Colonic mucosa (tissue), 4 donors: ENCODE data around the gene ENC1. TPM values are rescaled to one million over a fixed set of nuclear protein-coding genes. Genes with fewer than 3 reads are reported as not detected.

ENCODE experiments used
- DNase-seq: peaks from one replicate; pipeline ENCODE4 v3.0.0-alpha.2; 2020
- H3K27ac ChIP-seq: fragments of 200-600 bp; one replicate; pipeline ENCODE4 v1.8.0; 2021
- H3K27me3 ChIP-seq: fragments of 200-600 bp; one replicate; pipeline ENCODE4 v1.8.0; 2021
- H3K36me3 ChIP-seq: fragments of 200-600 bp; one replicate; pipeline ENCODE4 v1.8.0; 2021
- H3K4me1 ChIP-seq: fragments of 200-600 bp; one replicate; pipeline ENCODE4 v1.8.0; 2021; ENCODE audit warnings: mild to moderate bottlenecking
- H3K4me3 ChIP-seq: fragments of 200-600 bp; one replicate; pipeline ENCODE4 v1.8.0; 2021
- H3K9ac ChIP-seq, 2 donors: one replicate each; pipeline ENCODE4 v1.7.0; 2013; ENCODE audit warnings: control low read depth in 2 of 2, low read depth in 2 of 2, low read length in 2 of 2
- H3K9me3 ChIP-seq: fragments of 200-600 bp; one replicate; pipeline ENCODE4 v1.8.0; 2021
- intact Hi-C: fragments of 100-400 bp; cut with DNase I; formaldehyde crosslinking; loops from one replicate; pipeline ENCODE4 v1.14.1; 2022
- total RNA-seq, 2 donors: library from RNA; stranded (reverse); fragmentation: NEBNext Ultra II Directional in 1 of 2; extraction: Animal tissue kit (Norgen Biotek cat#: 25700) in 1 of 2; gene quantifications; one replicate each; pipeline ENCODE4 v1.2.1, GENCODE V29; 2021
- TF ChIP-seq, protein P1 (sequence below): fragments of 200-600 bp; IDR thresholded peaks from one replicate; pipeline ENCODE4 v1.8.0; 2022; ENCODE audit warnings: antibody characterized with exemption, mild to moderate bottlenecking
- donor health status: healthy.
- donor health status: DM: no; HTN: no; CAD: no.
- donor health status: DM: no; HTN: no; CAD: no.

The ENC1 gene
- total RNA-seq, 2 donors from 2014 or later: 18.9 to 26.6 TPM

DNA sequence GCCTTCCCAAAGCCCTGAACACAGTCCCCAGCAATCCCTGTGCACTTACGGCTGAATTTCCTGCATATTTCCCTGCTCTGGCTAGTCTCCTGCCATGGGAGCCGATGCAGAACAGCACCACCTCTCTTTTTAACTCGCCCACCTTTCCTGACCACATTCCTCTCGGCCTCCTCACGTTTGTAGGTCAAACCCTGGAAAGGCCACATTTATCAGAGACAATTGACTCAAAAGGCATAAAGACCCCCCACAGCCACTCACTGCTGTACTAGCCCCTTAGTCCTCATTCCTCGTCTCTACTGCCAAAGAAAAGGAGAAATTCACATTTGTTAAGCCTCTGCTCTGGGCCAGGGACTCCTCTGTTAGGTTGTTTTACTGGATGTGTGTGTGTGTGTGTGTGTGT is 43.6 kb downstream of the ENC1 start:
- Histone ChIP-seq H3K27me3 (no peaks in the 10 kb centered on the region), H3K9ac (no peak overlapping the region), H3K36me3 (no peaks in the 10 kb centered on the region), H3K4me1 (no peaks in the 10 kb centered on the region), H3K27ac (no peak overlapping the region), H3K9me3 (no peaks in the 10 kb centered on the region), H3K4me3 (no peak overlapping the region)
- intact Hi-C loops: no loop called here
- TF ChIP-seq, protein P1, sequence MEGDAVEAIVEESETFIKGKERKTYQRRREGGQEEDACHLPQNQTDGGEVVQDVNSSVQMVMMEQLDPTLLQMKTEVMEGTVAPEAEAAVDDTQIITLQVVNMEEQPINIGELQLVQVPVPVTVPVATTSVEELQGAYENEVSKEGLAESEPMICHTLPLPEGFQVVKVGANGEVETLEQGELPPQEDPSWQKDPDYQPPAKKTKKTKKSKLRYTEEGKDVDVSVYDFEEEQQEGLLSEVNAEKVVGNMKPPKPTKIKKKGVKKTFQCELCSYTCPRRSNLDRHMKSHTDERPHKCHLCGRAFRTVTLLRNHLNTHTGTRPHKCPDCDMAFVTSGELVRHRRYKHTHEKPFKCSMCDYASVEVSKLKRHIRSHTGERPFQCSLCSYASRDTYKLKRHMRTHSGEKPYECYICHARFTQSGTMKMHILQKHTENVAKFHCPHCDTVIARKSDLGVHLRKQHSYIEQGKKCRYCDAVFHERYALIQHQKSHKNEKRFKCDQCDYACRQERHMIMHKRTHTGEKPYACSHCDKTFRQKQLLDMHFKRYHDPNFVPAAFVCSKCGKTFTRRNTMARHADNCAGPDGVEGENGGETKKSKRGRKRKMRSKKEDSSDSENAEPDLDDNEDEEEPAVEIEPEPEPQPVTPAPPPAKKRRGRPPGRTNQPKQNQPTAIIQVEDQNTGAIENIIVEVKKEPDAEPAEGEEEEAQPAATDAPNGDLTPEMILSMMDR: no peak
- DNase-seq: no peak

- no peak overlapping the region for H3K9ac ChIP-seq
- DNase-seq: peak; percentile 41
Observed at GRCh38 chr5:74595143-74595925, 45.2 kb downstream of the ENC1 start.

GRCh38 chr5:74594137-74595040 is 46.1 kb downstream of the ENC1 start:
- Histone ChIP-seq H3K27me3 (no peaks in the 10 kb centered on the region), H3K4me1 (no peaks in the 10 kb centered on the region), H3K36me3 (no peaks in the 10 kb centered on the region), H3K27ac (no peak overlapping the region), H3K4me3 (no peak overlapping the region), H3K9ac (no peak overlapping the region), H3K9me3 (no peaks in the 10 kb centered on the region)
- intact Hi-C loops: no loop called here
- DNase-seq: no peak
- TF ChIP-seq, protein P1: no peak

More at GRCh38 chr5:74595143-74595925, 45.2 kb downstream of the ENC1 start:
- no peaks in the 10 kb centered on the region for H3K4me1 ChIP-seq
- TF ChIP-seq, protein P1: no peak
- H3K36me3 ChIP-seq: no peaks in the 10 kb centered on the region
- no peaks in the 10 kb centered on the region for H3K9me3 ChIP-seq
- no peak overlapping the region for H3K27ac ChIP-seq
- no peaks in the 10 kb centered on the region for H3K27me3 ChIP-seq
- H3K4me3 ChIP-seq: no peak overlapping the region
- intact Hi-C loops: no loop called here

DNA sequence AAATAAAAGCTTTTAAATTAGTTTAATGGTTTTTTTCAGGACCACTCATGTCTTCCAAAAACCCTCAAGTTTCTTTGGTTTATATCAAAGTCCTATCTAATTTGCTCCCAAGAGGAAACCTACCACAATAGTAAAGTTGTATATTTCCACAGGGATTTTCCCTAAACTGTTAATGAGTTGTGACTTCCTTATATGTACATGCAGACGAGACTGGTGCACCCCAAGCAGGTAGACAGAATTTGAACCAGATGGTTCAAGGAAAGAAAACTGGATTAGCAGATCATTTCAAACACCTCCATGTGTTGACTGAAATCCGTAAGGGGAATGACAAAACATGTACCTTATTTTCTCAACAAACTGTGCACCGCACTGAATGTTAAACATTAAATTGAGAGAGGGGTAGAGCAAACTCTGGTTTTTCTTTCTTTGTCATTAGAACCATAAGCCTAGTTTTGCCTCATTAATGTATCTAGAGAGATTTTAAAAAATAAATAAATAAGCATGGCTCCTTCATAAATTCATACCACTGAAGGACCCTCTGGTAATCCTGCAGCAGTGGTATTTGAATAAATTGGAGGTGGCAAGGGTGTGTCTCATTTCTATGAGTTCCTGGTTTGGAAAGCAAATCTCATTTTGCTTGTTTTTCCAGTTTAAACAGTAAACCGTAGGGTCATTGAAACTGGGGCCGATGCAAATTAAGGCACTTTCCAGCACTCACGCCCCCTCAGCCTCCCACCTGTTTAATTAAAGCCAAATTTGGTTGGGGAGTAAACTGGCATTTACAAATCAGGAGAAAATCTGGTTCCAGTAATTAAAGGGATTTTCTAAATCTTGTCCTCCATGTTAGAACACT is 51.1 kb downstream of the ENC1 start:
- Histone ChIP-seq H3K4me1 (no peaks in the 10 kb centered on the region), H3K27ac (peak overlapping the region; percentile 83), H3K27me3 (no peaks in the 10 kb centered on the region), H3K9me3 (no peaks in the 10 kb centered on the region), H3K4me3 (no peak overlapping the region), H3K36me3 (no peaks in the 10 kb centered on the region), H3K9ac (peak overlapping the region in 1 of 2 donors; percentile 59)
- intact Hi-C loops: loop anchor here (5.0 kb wide), 1 partner anchor 48 kb away; no protein-coding TSS in a partner anchor
- TF ChIP-seq, protein P1: no peak
- peak; percentile 34 for DNase-seq

GRCh38 chr5:74588415-74588814 is 52.1 kb downstream of the ENC1 start:
- H3K27me3 ChIP-seq: no peaks in the 10 kb centered on the region
- intact Hi-C loops: loop anchor here (5.0 kb wide), 1 partner anchor 49 kb away; no protein-coding TSS in a partner anchor

More at GRCh38 chr5:74588415-74588814, 52.1 kb downstream of the ENC1 start:
- TF ChIP-seq, protein P1: no peak
- Histone ChIP-seq H3K9me3 (no peaks in the 10 kb centered on the region), H3K36me3 (no peaks in the 10 kb centered on the region), H3K27ac (peak overlapping the region; percentile 83), H3K9ac (peak overlapping the region in 1 of 2 donors; percentile 59), H3K4me3 (no peak overlapping the region), H3K4me1 (no peaks in the 10 kb centered on the region)
- no peak for DNase-seq
